DMS 273 (cell line): ENCODE measurements around the gene ANO9.

Experiments
- DNase-seq: peaks from one replicate; lab custom pipeline; 2025; ENCODE audit not compliant: unreplicated experiment; lab: John Stamatoyannopoulos, UW

The ANO9 gene

DNA sequence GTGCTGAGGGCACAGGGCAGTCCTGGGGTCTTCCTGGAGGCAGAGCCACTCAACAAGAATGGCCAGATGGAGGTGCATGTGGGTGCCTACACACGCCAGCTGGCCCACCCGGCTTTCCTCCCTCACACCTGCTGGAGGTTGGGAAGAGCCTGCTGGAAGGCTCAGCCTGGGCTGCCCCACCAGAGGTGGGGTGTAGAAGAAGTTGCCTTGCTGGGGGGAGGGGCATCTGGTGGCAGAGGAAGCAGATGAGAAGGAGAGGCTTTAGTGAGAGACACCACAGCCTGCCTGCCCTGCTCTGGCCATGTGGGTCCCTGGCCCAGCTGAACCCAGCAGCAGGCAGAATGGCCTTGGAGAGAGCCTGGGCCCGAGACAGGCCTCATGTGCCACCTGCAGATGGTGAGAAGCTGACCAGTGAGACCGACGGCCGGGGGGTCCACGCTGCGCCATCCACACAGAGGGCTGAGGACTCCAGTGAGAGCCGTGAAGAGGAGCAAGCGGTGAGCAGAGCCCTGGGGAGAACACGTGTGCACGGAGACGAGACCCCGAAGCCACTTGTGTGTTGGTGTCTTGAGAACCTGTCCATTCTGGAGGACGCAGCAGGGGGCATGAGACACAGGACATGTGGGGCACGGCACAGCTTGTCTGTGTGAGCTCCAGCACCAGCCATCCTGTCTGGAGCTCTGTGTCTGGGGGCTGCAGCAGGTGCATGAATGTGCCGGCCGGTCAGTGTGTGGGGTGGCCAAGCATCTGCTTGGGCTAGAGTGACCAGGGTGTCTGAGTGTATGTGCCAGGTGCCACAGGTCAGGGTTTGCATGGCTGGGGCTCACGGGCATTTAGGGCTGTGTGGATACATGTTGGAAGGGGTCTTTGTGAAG lies 69.9 kb downstream of the ANO9 start:
- peak; percentile 85 for DNase-seq

DNA sequence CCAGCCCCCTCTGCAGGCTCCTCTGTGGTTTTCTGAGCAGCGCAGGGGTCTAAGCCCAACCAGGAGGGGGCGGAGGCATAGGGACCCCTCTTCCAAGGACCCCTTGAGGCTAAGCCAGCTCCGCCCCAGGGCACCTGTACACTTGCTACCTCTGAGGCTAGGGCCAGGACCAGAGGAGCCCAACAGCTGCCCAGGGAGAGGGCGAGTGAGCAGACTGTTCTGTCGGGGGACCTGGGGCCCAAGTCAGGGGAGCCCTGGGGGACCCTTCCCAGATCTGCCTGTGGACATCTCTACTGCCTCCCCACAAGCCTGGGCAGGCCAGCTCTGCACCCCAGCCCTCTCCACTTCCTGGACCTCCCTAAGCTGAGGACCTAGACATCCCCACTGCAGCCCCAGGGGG lies 70.8 kb downstream of the ANO9 start:
- DNase-seq = no peak

DNA sequence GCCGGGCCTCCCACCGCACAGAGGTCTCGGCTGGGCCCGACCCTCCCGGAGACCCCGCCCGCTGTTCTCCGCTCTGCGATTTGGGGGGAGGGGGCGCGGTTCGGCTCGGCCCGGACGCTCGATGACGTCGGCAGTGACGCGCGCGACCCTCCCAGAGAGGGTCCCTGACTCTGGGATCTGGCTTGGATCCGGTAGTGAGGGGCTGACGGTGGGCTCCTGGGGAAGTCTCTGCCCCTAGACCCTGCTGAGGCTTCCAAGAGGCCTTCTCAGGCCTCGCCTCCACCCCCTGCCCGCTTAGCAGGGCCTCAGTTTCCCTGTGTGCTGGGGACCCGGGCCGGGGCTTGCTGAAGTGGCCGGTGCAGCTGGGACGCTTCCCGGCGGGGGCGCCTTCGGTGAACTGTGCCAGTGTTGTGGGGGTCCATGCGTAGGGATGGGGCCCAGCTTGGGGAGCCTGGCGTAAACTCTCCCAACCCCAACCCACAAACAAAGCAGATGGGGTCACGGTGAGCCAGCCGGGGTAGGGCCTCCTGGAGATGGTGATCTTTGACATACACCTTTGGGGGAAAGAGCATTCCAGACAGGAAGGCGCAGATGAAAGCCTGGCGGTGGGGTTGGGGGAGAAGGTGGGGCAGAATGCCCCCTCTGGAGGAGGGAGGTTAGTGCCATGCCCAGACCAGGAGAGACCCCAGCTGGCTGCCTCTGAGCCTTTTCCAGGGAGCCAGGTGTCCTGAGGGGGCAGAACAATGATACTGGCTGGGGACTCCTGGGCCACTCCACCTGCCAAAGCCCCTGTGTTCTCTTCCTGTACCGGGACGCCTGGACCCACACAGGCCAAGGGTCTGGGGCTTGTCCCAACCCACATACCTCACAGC lies 71.5 kb downstream of the ANO9 start:
- DNase-seq = no peak

DNA sequence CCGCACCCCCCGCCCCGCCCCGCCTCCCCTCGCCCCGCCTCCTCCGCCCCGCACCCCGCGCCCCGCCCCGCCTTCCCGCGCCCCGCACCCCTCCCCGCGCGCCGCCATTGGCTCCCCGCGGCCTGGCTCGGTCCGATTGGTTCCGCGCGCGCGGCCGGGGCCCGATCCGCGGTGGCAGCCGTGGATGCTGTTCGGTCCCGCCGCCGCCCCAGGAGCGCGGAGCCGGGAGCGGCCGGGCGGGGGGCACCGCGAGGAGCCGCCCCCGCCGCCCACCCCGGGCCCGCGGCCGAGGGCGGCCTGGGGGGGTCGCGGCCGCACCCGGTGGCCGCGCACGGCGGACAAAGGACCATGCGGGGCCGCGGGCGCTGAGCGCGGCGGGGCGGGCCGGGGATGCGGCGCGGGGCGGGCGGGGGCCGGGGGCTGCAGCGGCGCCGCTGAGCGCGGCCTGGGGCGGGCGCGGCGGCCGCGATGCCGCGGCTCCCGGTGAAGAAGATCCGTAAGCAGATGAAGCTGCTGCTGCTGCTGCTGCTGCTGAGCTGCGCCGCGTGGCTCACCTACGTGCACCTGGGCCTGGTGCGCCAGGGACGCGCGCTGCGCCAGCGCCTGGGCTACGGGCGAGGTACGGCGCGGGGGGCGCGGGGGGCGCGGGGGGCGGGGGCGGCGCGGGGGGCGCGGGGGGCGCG lies 72.3 kb downstream of the ANO9 start, which contains the start of gene B4GALNT4:
Gene B4GALNT4 (plus strand): TSS at position 164 of the 683 bp plus-strand sequence. CDS start 305 bp downstream, at position 469.
- peak; percentile 60 for DNase-seq

DNA sequence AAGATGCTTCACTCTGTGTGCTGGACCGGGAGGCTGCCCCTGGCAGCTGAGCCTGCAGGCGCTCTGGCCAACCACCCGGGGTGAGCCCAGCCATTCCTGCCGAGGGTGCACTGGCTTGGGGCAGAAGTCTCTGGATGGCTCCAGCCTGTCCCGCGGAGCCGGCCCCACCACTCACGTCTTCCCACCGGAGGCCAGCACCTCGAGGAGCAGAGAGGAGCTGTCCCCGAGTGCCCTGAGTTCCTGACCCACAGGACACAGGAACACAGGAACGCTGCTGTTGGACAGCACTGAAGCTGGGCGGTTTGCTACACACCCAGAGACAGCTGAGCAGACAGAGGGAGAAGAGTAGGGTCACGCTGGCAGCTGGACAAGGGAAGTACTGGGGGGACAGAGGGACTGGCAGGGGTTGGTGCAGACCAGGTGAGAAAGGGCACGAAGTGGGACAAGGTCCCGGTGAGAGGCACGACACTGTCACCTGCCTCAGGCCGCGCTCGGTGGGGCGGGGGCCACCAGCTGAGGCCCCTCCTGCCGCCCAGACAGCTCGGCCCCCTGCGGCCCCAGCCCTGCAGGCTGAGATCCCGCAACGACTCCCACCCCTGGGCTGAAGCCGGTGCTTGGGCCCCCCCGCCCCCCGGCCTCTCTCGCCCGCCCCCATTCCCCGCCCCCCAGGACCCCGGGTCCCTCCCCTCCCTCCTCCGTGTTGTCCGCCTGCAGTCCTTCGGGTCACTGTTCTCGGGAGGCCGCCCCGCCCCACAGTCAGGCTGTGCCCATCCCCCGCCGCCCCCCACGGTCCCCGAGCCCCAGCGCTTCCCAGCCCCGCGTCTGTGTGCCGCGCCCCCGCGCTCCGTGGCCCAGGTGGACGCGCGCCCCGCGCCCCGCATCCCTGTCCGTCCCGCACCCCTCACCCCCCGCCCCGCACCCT lies 73.1 kb downstream of the ANO9 start:
- no peak for DNase-seq

DNA sequence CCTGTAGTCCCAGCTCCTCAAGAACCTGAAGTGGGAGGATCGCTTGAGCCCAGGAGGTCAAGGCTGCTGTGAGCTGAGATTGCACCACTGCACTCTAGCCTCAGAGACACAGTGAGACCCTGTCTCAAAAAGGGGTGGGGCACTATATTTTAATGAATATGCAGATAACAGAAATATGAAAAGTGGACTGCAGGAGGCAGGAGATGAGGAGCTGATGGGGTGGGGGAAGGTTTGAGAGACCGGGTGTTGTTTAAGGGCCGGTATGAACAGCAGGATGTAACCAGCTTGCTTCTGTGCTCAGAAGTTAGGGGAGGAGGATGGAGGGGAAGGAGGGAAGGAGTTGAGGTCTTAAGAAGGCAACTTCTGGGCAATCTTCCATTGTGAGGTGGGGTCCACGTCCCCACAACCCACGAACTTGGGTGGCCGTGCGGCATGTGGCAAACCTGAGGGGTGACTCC lies 73.8 kb downstream of the ANO9 start:
- DNase-seq = no peak
